ENCODE measurements around the gene PACSIN1. TPM values are rescaled to one million over a fixed set of nuclear protein-coding genes. Genes with fewer than 3 reads are reported as not detected.
"Not testable (repeated sequence)": the region's sequence is repeated elsewhere in the genome, so short reads cannot be mapped to it uniquely, and the experiment has no call there.

PACSIN1 gene
- total and polyA plus RNA-seq, 9 donors: 0.08 to 0.55 (median 0.45) TPM; not detected in 2

DNA sequence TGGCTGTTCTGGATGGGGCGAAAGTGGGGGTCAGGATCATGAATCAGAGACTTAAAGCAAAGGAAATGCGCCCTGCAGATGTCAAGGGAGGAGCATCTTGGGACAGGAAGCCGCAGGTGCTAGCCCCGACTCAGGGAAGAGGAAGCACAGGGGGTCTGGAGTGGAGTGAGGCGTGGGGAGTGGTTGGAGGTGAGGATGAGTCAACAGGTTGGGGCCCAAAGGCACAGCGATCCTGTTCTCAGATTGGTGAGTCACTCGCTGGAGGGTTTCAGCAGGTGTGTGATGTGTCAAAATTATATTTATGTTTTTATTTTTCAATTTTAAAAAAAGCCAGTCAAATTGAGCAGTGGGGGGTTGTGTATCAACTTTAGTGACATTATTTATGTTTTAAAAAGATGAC, 19.0 kb downstream of the PACSIN1 start:
- Histone ChIP-seq H3K27ac (no peak overlapping the region), H3K36me3 (no peaks in the 10 kb centered on the region), H3K9me3 (no peaks in the 10 kb centered on the region), H3K4me3 (no peak overlapping the region), H3K4me1 (ENCODE audit: insufficient read depth) (no peaks in the 10 kb centered on the region), H3K27me3 (no peaks in the 10 kb centered on the region)
- intact Hi-C loops (cut with DNase I): no loop called here
- TF ChIP-seq POLR2A (IDR thresholded peaks at IDR 0.05): no peak
- no peak for TF ChIP-seq EP300 (IDR thresholded peaks at IDR 0.05)
- TF ChIP-seq, protein P1, sequence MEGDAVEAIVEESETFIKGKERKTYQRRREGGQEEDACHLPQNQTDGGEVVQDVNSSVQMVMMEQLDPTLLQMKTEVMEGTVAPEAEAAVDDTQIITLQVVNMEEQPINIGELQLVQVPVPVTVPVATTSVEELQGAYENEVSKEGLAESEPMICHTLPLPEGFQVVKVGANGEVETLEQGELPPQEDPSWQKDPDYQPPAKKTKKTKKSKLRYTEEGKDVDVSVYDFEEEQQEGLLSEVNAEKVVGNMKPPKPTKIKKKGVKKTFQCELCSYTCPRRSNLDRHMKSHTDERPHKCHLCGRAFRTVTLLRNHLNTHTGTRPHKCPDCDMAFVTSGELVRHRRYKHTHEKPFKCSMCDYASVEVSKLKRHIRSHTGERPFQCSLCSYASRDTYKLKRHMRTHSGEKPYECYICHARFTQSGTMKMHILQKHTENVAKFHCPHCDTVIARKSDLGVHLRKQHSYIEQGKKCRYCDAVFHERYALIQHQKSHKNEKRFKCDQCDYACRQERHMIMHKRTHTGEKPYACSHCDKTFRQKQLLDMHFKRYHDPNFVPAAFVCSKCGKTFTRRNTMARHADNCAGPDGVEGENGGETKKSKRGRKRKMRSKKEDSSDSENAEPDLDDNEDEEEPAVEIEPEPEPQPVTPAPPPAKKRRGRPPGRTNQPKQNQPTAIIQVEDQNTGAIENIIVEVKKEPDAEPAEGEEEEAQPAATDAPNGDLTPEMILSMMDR (IDR thresholded peaks at IDR 0.05): no peak
- 82 to 83% (median 82%) methylated on average over 7 of the region's 7 CpGs for WGBS, 3 donors
- no peak for DNase-seq

DNA sequence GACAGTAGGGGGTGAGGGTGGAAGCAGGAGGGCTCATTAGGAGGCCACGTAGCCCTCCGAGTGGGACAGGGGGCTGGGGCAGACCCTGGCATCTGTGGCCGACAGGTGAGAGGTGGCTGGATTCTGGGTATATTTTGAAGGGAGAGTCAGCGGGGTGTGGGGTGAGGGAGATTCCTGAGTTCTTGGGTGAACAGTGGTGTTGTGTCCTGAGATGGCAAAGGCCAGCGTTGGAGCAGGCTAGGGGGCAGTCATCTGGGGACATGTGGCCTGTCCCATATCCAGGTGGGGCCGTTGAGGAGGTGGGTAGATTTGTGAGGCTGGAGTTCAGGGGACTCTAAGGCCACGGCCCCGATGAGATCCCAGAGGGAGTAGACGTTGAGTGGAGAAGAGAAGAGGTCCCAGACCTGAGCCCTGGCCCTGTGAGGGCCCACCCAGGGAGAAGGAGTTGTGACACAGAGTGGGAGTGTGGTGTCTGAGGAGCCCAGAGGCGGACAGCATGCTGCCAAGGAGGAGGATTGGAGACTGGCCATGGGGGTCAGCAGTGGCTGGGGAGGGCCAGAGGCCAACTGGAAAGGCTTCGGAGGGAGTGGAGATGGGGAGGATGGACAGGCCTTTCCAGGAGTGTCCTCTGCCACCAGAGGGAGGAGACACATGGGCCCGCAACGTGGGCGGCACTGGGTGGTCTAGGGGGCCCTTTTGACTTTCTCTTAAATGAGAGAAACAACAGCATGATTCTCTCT, 19.6 kb downstream of the PACSIN1 start:
- TF ChIP-seq POLR2A (IDR thresholded peaks at IDR 0.05) (no peak), EP300 (IDR thresholded peaks at IDR 0.05) (no peak)
- TF ChIP-seq, protein P1 (IDR thresholded peaks at IDR 0.05): no peak
- H3K27ac ChIP-seq: no peak overlapping the region
- WGBS, 3 donors: 65 to 71% (median 67%) methylated on average over 14 of the region's 14 CpGs
- H3K4me1 ChIP-seq (ENCODE audit: insufficient read depth): no peaks in the 10 kb centered on the region
- no peaks in the 10 kb centered on the region for H3K9me3 ChIP-seq
- H3K4me3 ChIP-seq: no peak overlapping the region
- DNase-seq: peak in 1 of 5 donors; percentile 19
- H3K27me3 ChIP-seq: no peaks in the 10 kb centered on the region
- no peaks in the 10 kb centered on the region for H3K36me3 ChIP-seq
- intact Hi-C loops (cut with DNase I): no loop called here

GRCh38 chr6:34486106-34486740, 20.3 kb downstream of the PACSIN1 start:
- no peaks in the 10 kb centered on the region for H3K27me3 ChIP-seq
- intact Hi-C loops (cut with DNase I): no loop called here
- 80 to 88% (median 84%) methylated on average over 8 of the region's 8 CpGs for WGBS, 3 donors
- no peak for TF ChIP-seq EP300 (IDR thresholded peaks at IDR 0.05)
- TF ChIP-seq, protein P1 (IDR thresholded peaks at IDR 0.05): no peak
- no peak for TF ChIP-seq POLR2A (IDR thresholded peaks at IDR 0.05)
- no peaks in the 10 kb centered on the region for H3K36me3 ChIP-seq
- no peaks in the 10 kb centered on the region for H3K9me3 ChIP-seq
- no peak overlapping the region for H3K4me3 ChIP-seq
- DNase-seq: peak in 1 of 5 donors; percentile 17
- H3K27ac ChIP-seq: no peak overlapping the region
- no peaks in the 10 kb centered on the region for H3K4me1 ChIP-seq (ENCODE audit: insufficient read depth)

DNA sequence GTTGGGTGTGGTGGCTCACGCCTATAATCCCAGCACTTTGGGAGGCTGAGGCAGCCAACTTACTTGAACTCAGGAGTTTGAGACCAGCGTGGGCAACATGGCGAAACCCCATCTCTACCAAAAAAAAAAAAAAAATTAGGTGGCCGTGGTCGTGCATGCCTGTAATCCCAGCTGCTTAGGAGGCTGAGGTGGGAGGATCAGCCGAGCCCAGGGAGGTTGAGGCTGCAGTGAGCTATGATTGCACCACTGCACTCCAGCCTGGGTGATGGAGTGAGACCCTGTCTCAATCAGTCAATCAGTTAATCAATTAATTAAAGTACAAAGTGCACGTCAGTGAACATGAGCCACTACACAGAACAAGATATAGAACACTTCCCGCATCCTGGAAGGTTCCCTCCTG, 21.0 kb downstream of the PACSIN1 start:
- intact Hi-C loops (cut with DNase I); H3K4me1 ChIP-seq (ENCODE audit: insufficient read depth); H3K27ac ChIP-seq; H3K4me3 ChIP-seq; H3K27me3 ChIP-seq; H3K9me3 ChIP-seq; H3K36me3 ChIP-seq: not testable (repeated sequence)
- 90 to 93% (median 93%) methylated on average over 8 of the region's 8 CpGs for WGBS, 3 donors
- peak in 1 of 5 donors; percentile 2 for DNase-seq

GRCh38 chr6:34487536-34487935, 21.7 kb downstream of the PACSIN1 start:
- Histone ChIP-seq H3K4me3 (no peak overlapping the region), H3K27me3 (no peaks in the 10 kb centered on the region), H3K36me3 (no peaks in the 10 kb centered on the region), H3K4me1 (ENCODE audit: insufficient read depth) (no peaks in the 10 kb centered on the region), H3K9me3 (no peaks in the 10 kb centered on the region), H3K27ac (no peak overlapping the region)
- peak in 1 of 5 donors; percentile 10 for DNase-seq
- intact Hi-C loops (cut with DNase I): no loop called here
- TF ChIP-seq POLR2A (IDR thresholded peaks at IDR 0.05): no peak
- TF ChIP-seq, protein P1 (IDR thresholded peaks at IDR 0.05): no peak
- no peak for TF ChIP-seq EP300 (IDR thresholded peaks at IDR 0.05)
- WGBS, 3 donors: 66 to 80% (median 70%) methylated on average over 5 of the region's 5 CpGs
